Caco-2 (cell line): Measurements from ENCODE around the gene LIN37. TPM values are rescaled to one million over a fixed set of nuclear protein-coding genes. Genes with fewer than 3 reads are reported as not detected.

Source experiments
- BruUV-seq: library from RNA; stranded (reverse); fragments of 400-500 nt; replicated peaks from 2 replicates; lab custom pipeline; 2021; lab: Mats Ljungman, UMichigan
- CTCF ChIA-PET: fragments of 300-600 bp; sonication (Branson Sonifier 250); formaldehyde crosslinking; loops from one replicate; lab custom pipeline; 2022; ENCODE audit warnings: antibody characterized with exemption; lab: Charles Lee
- POLR2A ChIA-PET: fragments of 300-600 bp; sonication (Branson Sonifier 250); formaldehyde crosslinking; loops from one replicate; lab custom pipeline; 2022; ENCODE audit warnings: antibody characterized with exemption; lab: Charles Lee
- DNase-seq, 2 experiments: peaks; one replicate each; pipeline versions ENCODE4 v3.0.0 to v3.0.0-alpha.2; 2020 to 2022
- H3K27me3 ChIP-seq: replicated peaks from 2 replicates; pipeline ENCODE4 v1.6.0; 2011; ENCODE audit warnings: low read length; ENCODE audit not compliant: control insufficient read depth, insufficient read depth
- H3K36me3 ChIP-seq: 2 replicates; pipeline ENCODE4 v1.5.1; 2011; ENCODE audit warnings: low read length; ENCODE audit not compliant: control insufficient read depth, insufficient read depth
- H3K4me1 ChIP-seq: fragments of 250-450 bp; sonication (Bioruptor Pico); 2 replicates; pipeline ENCODE4 v1.5.1; 2020; ENCODE audit warnings: mild to moderate bottlenecking
- H3K4me3 ChIP-seq: 2 replicates; pipeline ENCODE4 v1.5.1; 2011; ENCODE audit warnings: low read depth, mild to moderate bottlenecking, control low read depth, low read length
- H3K9me3 ChIP-seq: fragments of 250-450 bp; sonication (Bioruptor Pico); 2 replicates; pipeline ENCODE4 v1.5.1; 2020; ENCODE audit warnings: mild to moderate bottlenecking, moderate library complexity
- H3K27ac Mint-ChIP-seq: one replicate; pipeline ENCODE4 v1.8.0; 2022; ENCODE audit warnings: mixed read lengths; ENCODE audit not compliant: unreplicated experiment
- H3K27me3 Mint-ChIP-seq: one replicate; pipeline ENCODE4 v1.8.0; 2022; ENCODE audit warnings: mixed read lengths; ENCODE audit not compliant: insufficient read depth, unreplicated experiment
- H3K36me3 Mint-ChIP-seq: one replicate; pipeline ENCODE4 v1.8.0; 2022; ENCODE audit warnings: mild to moderate bottlenecking, mixed read lengths; ENCODE audit not compliant: insufficient read depth, unreplicated experiment
- H3K4me1 Mint-ChIP-seq: one replicate; pipeline ENCODE4 v1.8.0; 2022; ENCODE audit warnings: low read depth, mixed read lengths; ENCODE audit not compliant: unreplicated experiment
- H3K4me3 Mint-ChIP-seq: one replicate; pipeline ENCODE4 v1.8.0; 2022; ENCODE audit warnings: mild to moderate bottlenecking, moderate library complexity, mixed read lengths; ENCODE audit not compliant: unreplicated experiment
- H3K9me3 Mint-ChIP-seq: one replicate; pipeline ENCODE4 v1.8.0; 2022; ENCODE audit warnings: mixed read lengths; ENCODE audit not compliant: unreplicated experiment
- CTCF ChIP-seq, 2 experiments: fragments of 200-600 bp in 1 of 2; IDR thresholded peaks; 1 replicate in 1 of 2; 2 replicates in 1 of 2; pipeline versions ENCODE4 v1.5.1 to v1.8.0; 2011 to 2022; ENCODE audit warnings: antibody characterized with exemption in 1 of 2, control low read depth in 1 of 2, inconsistent platforms in 1 of 2, low read depth in 1 of 2, low read length in 1 of 2, mild to moderate bottlenecking in 1 of 2, moderate library complexity in 1 of 2; ENCODE audit not compliant: insufficient read depth in 1 of 2, severe bottlenecking in 1 of 2, unreplicated experiment in 1 of 2
- intact Hi-C: fragments of 100-400 bp; cut with micrococcal nuclease; formaldehyde crosslinking; loops from one replicate; pipeline ENCODE4 v1.10.0; 2022; ENCODE audit not compliant: unreplicated experiment
- total RNA-seq: library from RNA; stranded (reverse); gene quantifications from 2 replicates; pipeline ENCODE4 v1.2.3, GENCODE V29; 2022

Gene LIN37
- total RNA-seq, 1 experiment from 2014 or later: 10.2 TPM

GRCh38 chr19:35760711-35761349 lies 12.5 kb downstream of the LIN37 start:
- H3K9me3 ChIP-seq: no peaks in the 10 kb centered on the region

GRCh38 chr19:35764432-35765315 lies 16.3 kb downstream of the LIN37 start:
- no peaks in the 10 kb centered on the region for H3K27me3 ChIP-seq
- ChIA-PET POLR2A (no interaction called here), CTCF (no interaction called here)
- H3K4me3 ChIP-seq: no peak overlapping the region
- no peaks in the 10 kb centered on the region for H3K4me1 ChIP-seq
- TF ChIP-seq CTCF (IDR thresholded peaks at IDR 0.05; ENCODE audit: insufficient read depth in 1 of 2, low read depth in 1 of 2, low read length in 1 of 2, severe bottlenecking in 1 of 2, unreplicated experiment in 1 of 2): no peak
- Mint-ChIP-seq H3K9me3 (no peaks in the 10 kb centered on the region), H3K27me3 (no peaks in the 10 kb centered on the region), H3K27ac (no peak overlapping the region), H3K4me3 (no peak overlapping the region), H3K4me1 (no peaks in the 10 kb centered on the region), H3K36me3 (peaks cover 11% of the 10 kb centered on the region)
- no peaks in the 10 kb centered on the region; the same call in none of the 2 replicates for H3K36me3 ChIP-seq
- DNase-seq: no peak
- H3K9me3 ChIP-seq: no peaks in the 10 kb centered on the region
- intact Hi-C loops: no loop called here
- BruUV-seq: no TSS peak

More at GRCh38 chr19:35760711-35761349, 12.5 kb downstream of the LIN37 start:
- peaks cover 6% of the 10 kb centered on the region for H3K4me1 ChIP-seq
- BruUV-seq: no TSS peak
- POLR2A ChIA-PET: no interaction called here
- H3K27ac Mint-ChIP-seq: no peak overlapping the region
- no peak for DNase-seq
- H3K27me3 Mint-ChIP-seq: no peaks in the 10 kb centered on the region
- H3K27me3 ChIP-seq: no peaks in the 10 kb centered on the region
- TF ChIP-seq CTCF (IDR thresholded peaks at IDR 0.05; ENCODE audit: insufficient read depth in 1 of 2, low read depth in 1 of 2, low read length in 1 of 2, severe bottlenecking in 1 of 2, unreplicated experiment in 1 of 2): no peak
- H3K9me3 Mint-ChIP-seq: no peaks in the 10 kb centered on the region
- H3K4me3 Mint-ChIP-seq: no peak overlapping the region
- CTCF ChIA-PET: no interaction called here
- peaks cover 6% of the 10 kb centered on the region for H3K4me1 Mint-ChIP-seq
- H3K36me3 Mint-ChIP-seq: peaks cover 35% of the 10 kb centered on the region
- H3K36me3 ChIP-seq: no peaks in the 10 kb centered on the region; the same call in 1 of the 2 replicates
- intact Hi-C loops: no loop called here
- H3K4me3 ChIP-seq: no peak overlapping the region

GRCh38 chr19:35766571-35767104 lies 18.3 kb downstream of the LIN37 start:
- Mint-ChIP-seq H3K4me1 (no peaks in the 10 kb centered on the region), H3K9me3 (no peaks in the 10 kb centered on the region), H3K27me3 (peaks cover 2% of the 10 kb centered on the region), H3K27ac (no peak overlapping the region), H3K36me3 (peaks cover 8% of the 10 kb centered on the region), H3K4me3 (no peak overlapping the region)
- CTCF ChIA-PET: no interaction called here
- no peak for TF ChIP-seq CTCF (IDR thresholded peaks at IDR 0.05; ENCODE audit: insufficient read depth in 1 of 2, low read depth in 1 of 2, low read length in 1 of 2, severe bottlenecking in 1 of 2, unreplicated experiment in 1 of 2)
- POLR2A ChIA-PET: no interaction called here
- intact Hi-C loops: no loop called here
- no peaks in the 10 kb centered on the region for H3K4me1 ChIP-seq
- H3K36me3 ChIP-seq: no peaks in the 10 kb centered on the region; the same call in none of the 2 replicates
- no peaks in the 10 kb centered on the region for H3K9me3 ChIP-seq
- H3K27me3 ChIP-seq: no peaks in the 10 kb centered on the region
- H3K4me3 ChIP-seq: no peak overlapping the region
- BruUV-seq: no TSS peak
- DNase-seq: no peak
